Astrocyte (in vitro differentiated cells and primary cell): ENCODE data around the gene CDH23. TPM values are rescaled to one million over a fixed set of nuclear protein-coding genes. Genes with fewer than 3 reads are reported as not detected.

ENCODE experiments used
- DNase-seq: peaks from one replicate; pipeline ENCODE4 v3.0.0-alpha.2; 2010; ENCODE audit warnings: low read depth
- FAIRE-seq: peaks from 2 replicates; lab custom pipeline; 2011; peaks lifted over from hg19 to GRCh38; lab: Jason Lieb, UNC
- H2AFZ ChIP-seq: 2 replicates; pipeline ENCODE4 v1.6.0; 2012; ENCODE audit warnings: low read depth, low read length, inconsistent platforms
- H3K27ac ChIP-seq: 2 replicates; pipeline ENCODE4 v1.5.1; 2011; ENCODE audit warnings: low read depth, low read length, inconsistent platforms
- H3K27me3 ChIP-seq: 2 replicates; pipeline ENCODE4 v1.6.0; 2011; ENCODE audit warnings: low read length, inconsistent platforms; ENCODE audit not compliant: insufficient read depth
- H3K36me3 ChIP-seq: 2 replicates; pipeline ENCODE4 v1.5.1; 2011; ENCODE audit warnings: low read length, inconsistent platforms; ENCODE audit not compliant: insufficient read depth
- H3K4me1 ChIP-seq: 2 replicates; pipeline ENCODE4 v1.5.1; 2011; ENCODE audit warnings: low read length, inconsistent platforms; ENCODE audit not compliant: insufficient read depth
- H3K4me2 ChIP-seq: 2 replicates; pipeline ENCODE4 v1.6.0; 2012; ENCODE audit warnings: low read length, inconsistent platforms
- H3K4me3 ChIP-seq: 2 replicates; pipeline ENCODE4 v1.5.1; 2011; ENCODE audit warnings: low read depth, mild to moderate bottlenecking, low read length, inconsistent platforms; ENCODE audit not compliant: insufficient read depth
- H3K79me2 ChIP-seq: 2 replicates; pipeline ENCODE4 v1.6.0; 2012; ENCODE audit warnings: mild to moderate bottlenecking, low read length, inconsistent platforms; ENCODE audit not compliant: insufficient read depth
- H3K9ac ChIP-seq: 2 replicates; pipeline ENCODE4 v1.6.0; 2012; ENCODE audit warnings: mild to moderate bottlenecking, low read length, inconsistent platforms
- H3K9me3 ChIP-seq: 2 replicates; pipeline ENCODE4 v1.5.1; 2012; ENCODE audit warnings: low read depth, mild to moderate bottlenecking, low read length, inconsistent platforms; ENCODE audit not compliant: insufficient read depth
- H4K20me1 ChIP-seq: 2 replicates; pipeline ENCODE4 v1.6.0; 2012; ENCODE audit warnings: low read length, inconsistent platforms; ENCODE audit not compliant: insufficient read depth
- H3K27ac Mint-ChIP-seq: one replicate; pipeline ENCODE4 v1.8.0; 2021; ENCODE audit warnings: mild to moderate bottlenecking, mixed read lengths; ENCODE audit not compliant: unreplicated experiment
- H3K27me3 Mint-ChIP-seq: one replicate; pipeline ENCODE4 v1.8.0; 2021; ENCODE audit warnings: low read depth, mixed read lengths; ENCODE audit not compliant: unreplicated experiment
- H3K36me3 Mint-ChIP-seq: one replicate; pipeline ENCODE4 v1.8.0; 2021; ENCODE audit warnings: low read depth, mixed read lengths; ENCODE audit not compliant: unreplicated experiment
- H3K4me1 Mint-ChIP-seq: one replicate; pipeline ENCODE4 v1.8.0; 2021; ENCODE audit warnings: low read depth, mixed read lengths; ENCODE audit not compliant: unreplicated experiment
- H3K4me3 Mint-ChIP-seq: one replicate; pipeline ENCODE4 v1.8.0; 2021; ENCODE audit warnings: mild to moderate bottlenecking, moderate library complexity, mixed read lengths; ENCODE audit not compliant: unreplicated experiment
- H3K9me3 Mint-ChIP-seq: one replicate; pipeline ENCODE4 v1.8.0; 2021; ENCODE audit warnings: mild to moderate bottlenecking, mixed read lengths; ENCODE audit not compliant: unreplicated experiment
- EZH2 ChIP-seq: IDR thresholded peaks from 2 replicates; pipeline ENCODE4 v1.6.1; 2012; ENCODE audit warnings: mild to moderate bottlenecking, low read length, inconsistent platforms; ENCODE audit not compliant: insufficient read depth
- total RNA-seq: library from RNA; stranded (reverse); gene quantifications from 2 replicates; pipeline ENCODE4 v1.2.1, GENCODE V29; 2021
- TF ChIP-seq, protein P1 (sequence below): IDR thresholded peaks from 2 replicates; pipeline ENCODE4 v1.5.1; 2011; ENCODE audit warnings: low read depth, mild to moderate bottlenecking, inconsistent platforms, low read length, moderate library complexity; ENCODE audit not compliant: insufficient read depth

CDH23 gene
- total RNA-seq, 1 donor from 2014 or later, result not detected

DNA sequence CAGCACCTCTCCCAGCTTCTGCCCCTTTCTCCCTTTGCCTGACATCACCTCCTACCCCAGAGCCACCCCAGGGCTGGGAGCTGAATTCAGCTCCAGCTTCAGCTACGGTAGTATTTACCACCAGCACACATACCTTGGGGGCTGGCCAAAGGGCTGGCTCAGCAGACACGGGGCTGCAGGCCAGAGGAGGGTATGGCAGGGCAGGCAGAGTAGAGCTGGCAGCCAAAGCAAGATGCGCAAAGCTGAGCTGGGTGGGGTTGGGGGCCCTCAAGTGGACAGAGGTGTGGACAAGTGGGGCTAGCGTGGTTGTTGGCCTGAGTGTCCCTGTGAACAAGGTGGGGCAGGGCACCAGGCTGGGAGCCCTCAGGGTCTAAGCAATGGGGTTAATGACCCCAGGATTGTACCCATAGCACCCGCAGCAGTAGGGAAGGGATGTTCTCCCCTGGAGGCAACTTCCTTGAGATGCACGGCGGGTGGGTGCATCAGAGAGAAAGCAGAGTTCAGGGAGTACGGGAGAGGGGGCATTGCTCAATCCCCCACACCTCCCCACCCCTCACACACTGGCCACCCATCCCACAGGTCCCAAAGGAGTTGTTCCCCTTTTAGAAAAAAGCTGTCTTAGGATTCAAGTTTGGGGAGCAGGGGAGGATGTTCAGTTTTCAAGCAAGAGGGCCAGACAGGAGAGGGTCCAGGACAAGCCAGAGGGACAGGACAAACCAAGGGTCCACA is 368.6 kb downstream of the CDH23 start:
- Histone ChIP-seq H3K27me3 (no peaks in the 10 kb centered on the region), H3K4me2 (no peak overlapping the region), H3K27ac (no peak overlapping the region), H3K9ac (no peak overlapping the region), H2AFZ (no peak overlapping the region), H3K9me3 (no peaks in the 10 kb centered on the region), H3K79me2 (no peaks in the 10 kb centered on the region), H3K4me1 (peaks cover 33% of the 10 kb centered on the region), H3K4me3 (no peak overlapping the region), H4K20me1 (no peaks in the 10 kb centered on the region), H3K36me3 (no peaks in the 10 kb centered on the region)
- Mint-ChIP-seq H3K4me3 (no peak overlapping the region), H3K36me3 (no peaks in the 10 kb centered on the region), H3K4me1 (peaks cover 24% of the 10 kb centered on the region), H3K27me3 (peaks cover 28% of the 10 kb centered on the region), H3K9me3 (no peaks in the 10 kb centered on the region), H3K27ac (peak overlapping the region; percentile 53)
- no peak for FAIRE-seq
- DNase-seq, result peak; percentile 47
- TF ChIP-seq EZH2, result no peak
- TF ChIP-seq, protein P1, sequence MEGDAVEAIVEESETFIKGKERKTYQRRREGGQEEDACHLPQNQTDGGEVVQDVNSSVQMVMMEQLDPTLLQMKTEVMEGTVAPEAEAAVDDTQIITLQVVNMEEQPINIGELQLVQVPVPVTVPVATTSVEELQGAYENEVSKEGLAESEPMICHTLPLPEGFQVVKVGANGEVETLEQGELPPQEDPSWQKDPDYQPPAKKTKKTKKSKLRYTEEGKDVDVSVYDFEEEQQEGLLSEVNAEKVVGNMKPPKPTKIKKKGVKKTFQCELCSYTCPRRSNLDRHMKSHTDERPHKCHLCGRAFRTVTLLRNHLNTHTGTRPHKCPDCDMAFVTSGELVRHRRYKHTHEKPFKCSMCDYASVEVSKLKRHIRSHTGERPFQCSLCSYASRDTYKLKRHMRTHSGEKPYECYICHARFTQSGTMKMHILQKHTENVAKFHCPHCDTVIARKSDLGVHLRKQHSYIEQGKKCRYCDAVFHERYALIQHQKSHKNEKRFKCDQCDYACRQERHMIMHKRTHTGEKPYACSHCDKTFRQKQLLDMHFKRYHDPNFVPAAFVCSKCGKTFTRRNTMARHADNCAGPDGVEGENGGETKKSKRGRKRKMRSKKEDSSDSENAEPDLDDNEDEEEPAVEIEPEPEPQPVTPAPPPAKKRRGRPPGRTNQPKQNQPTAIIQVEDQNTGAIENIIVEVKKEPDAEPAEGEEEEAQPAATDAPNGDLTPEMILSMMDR, result no peak

DNA sequence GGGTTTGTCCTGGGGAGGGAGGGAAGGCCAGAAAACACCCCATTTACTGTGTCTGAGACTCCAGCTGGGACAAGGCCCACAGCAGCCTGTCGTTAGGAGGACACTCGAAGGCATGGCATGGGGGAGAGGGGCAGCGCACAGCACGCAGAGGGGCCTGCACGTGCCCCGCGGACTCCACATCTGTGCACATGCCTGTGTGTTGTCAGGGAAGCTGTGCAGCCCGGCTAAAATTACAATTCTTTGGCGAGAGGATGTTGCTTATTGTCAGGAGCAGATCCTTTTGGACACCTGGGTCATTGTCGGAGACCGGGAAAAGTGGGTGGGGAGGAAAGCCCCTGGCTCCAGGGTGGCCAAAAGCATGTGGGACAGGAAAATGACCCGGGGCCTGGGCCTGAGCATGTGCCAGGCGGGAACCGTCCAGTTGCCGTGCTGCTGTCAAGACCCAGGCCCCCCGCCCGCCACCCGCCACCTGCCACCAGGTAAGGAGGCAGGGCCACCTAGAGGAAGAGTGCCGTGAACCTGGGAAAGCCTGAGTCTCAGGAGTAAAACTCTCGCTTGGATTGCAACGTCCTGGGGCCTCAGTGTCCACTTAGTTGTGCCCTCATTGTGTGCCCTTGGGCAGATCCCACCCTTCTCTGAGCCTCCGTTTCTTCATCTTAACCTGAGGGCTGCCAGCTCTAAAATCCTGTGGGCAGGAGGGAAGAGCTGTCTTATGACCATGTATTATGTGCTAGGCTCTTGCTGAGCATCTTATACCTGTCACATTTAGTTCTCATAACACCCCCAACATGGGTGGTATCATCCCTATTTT is 369.4 kb downstream of the CDH23 start:
- Histone ChIP-seq H3K9ac (no peak overlapping the region), H3K9me3 (no peaks in the 10 kb centered on the region), H3K4me3 (no peak overlapping the region), H3K27ac (peak overlapping the region; percentile 51), H2AFZ (no peak overlapping the region), H3K36me3 (no peaks in the 10 kb centered on the region), H4K20me1 (no peaks in the 10 kb centered on the region), H3K79me2 (no peaks in the 10 kb centered on the region), H3K4me1 (peaks cover 33% of the 10 kb centered on the region), H3K4me2 (no peak overlapping the region), H3K27me3 (no peaks in the 10 kb centered on the region)
- H3K36me3 Mint-ChIP-seq, result no peaks in the 10 kb centered on the region
- no peak overlapping the region for H3K4me3 Mint-ChIP-seq
- no peaks in the 10 kb centered on the region for H3K9me3 Mint-ChIP-seq
- TF ChIP-seq EZH2, result no peak
- TF ChIP-seq, protein P1, result no peak
- peaks cover 25% of the 10 kb centered on the region for H3K4me1 Mint-ChIP-seq
- peaks cover 26% of the 10 kb centered on the region for H3K27me3 Mint-ChIP-seq
- no peak for DNase-seq
- FAIRE-seq, result no peak
- H3K27ac Mint-ChIP-seq, result peak overlapping the region; percentile 89
